GM19463 (cell line): ENCODE data around the gene LMOD2.

Experiments used
- ATAC-seq: cut with Tn5 transposase; IDR thresholded peaks from one replicate; pipeline ENCODE4 v1.9.1; 2021; ENCODE audit warnings: mild to moderate bottlenecking, moderate library complexity; ENCODE audit not compliant: unreplicated experiment

The LMOD2 gene

GRCh38 chr7:123637878-123638277 is 17.8 kb upstream of the LMOD2 start:
- ATAC-seq: no peak

- ATAC-seq: no peak
Measured at GRCh38 chr7:123639631-123640030, 16.0 kb upstream of the LMOD2 start.

- no peak for ATAC-seq
Measured at GRCh38 chr7:123640583-123640982, 15.1 kb upstream of the LMOD2 start.

- ATAC-seq: no peak
Measured at GRCh38 chr7:123641901-123642300, 13.8 kb upstream of the LMOD2 start.

GRCh38 chr7:123643495-123644441 is 11.9 kb upstream of the LMOD2 start:
- ATAC-seq: no peak

GRCh38 chr7:123645516-123645915 is 10.2 kb upstream of the LMOD2 start:
- ATAC-seq: no peak

GRCh38 chr7:123647106-123647730 is 8.4 kb upstream of the LMOD2 start:
- no peak for ATAC-seq

- no peak for ATAC-seq
Measured at GRCh38 chr7:123649964-123650363, 5.7 kb upstream of the LMOD2 start.

- ATAC-seq: no peak
Measured at GRCh38 chr7:123650595-123650994, 5.1 kb upstream of the LMOD2 start.

- ATAC-seq: no peak
Measured at GRCh38 chr7:123652406-123652805, 3.3 kb upstream of the LMOD2 start.

- ATAC-seq: no peak
Measured at GRCh38 chr7:123653162-123653561, 2.5 kb upstream of the LMOD2 start.

- ATAC-seq: no peak
Measured at GRCh38 chr7:123656544-123657303, 1.1 kb downstream of the LMOD2 start.

- no peak for ATAC-seq
Measured at GRCh38 chr7:123657304-123657685, 1.6 kb downstream of the LMOD2 start.

- ATAC-seq: no peak
Measured at GRCh38 chr7:123658023-123658422, 2.4 kb downstream of the LMOD2 start.

- ATAC-seq: no peak
Measured at GRCh38 chr7:123660514-123661354, 5.1 kb downstream of the LMOD2 start.

GRCh38 chr7:123661765-123662164 is 6.1 kb downstream of the LMOD2 start:
- ATAC-seq: no peak

GRCh38 chr7:123662293-123662692 is 6.6 kb downstream of the LMOD2 start:
- ATAC-seq: no peak

GRCh38 chr7:123662755-123663154 is 7.1 kb downstream of the LMOD2 start:
- no peak for ATAC-seq

- ATAC-seq: no peak
Measured at GRCh38 chr7:123663200-123663599, 7.5 kb downstream of the LMOD2 start.

- ATAC-seq: no peak
Measured at GRCh38 chr7:123665157-123665556, 9.5 kb downstream of the LMOD2 start.

- ATAC-seq: no peak
Measured at GRCh38 chr7:123665896-123666295, 10.2 kb downstream of the LMOD2 start.
